Measurements from ENCODE around the gene RAPGEF6. TPM values are rescaled to one million over a fixed set of nuclear protein-coding genes. Genes with fewer than 3 reads are reported as not detected.
A peak's percentile ranks its signal among the peaks of the same experiment; 100 is the strongest.

RAPGEF6 gene
- total and polyA plus RNA-seq, 4 experiments from 2014 or later: 18.0 to 121 (median 73.0) TPM

- Mint-ChIP-seq H3K27ac (peak overlapping the region; percentile 97 to 100 (median 99)), H3K27me3 (no peaks in the 10 kb centered on the region), H3K36me3 (peaks cover under 1 to 16% of the 10 kb centered on the region in 2 donors), H3K4me1 (peaks cover 17 to 32% (median 22%) of the 10 kb centered on the region in 4 donors), H3K4me3 (peak overlapping the region; percentile 92 to 99 (median 95)), H3K9me3 (peaks cover 0 to 2% (median 0%) of the 10 kb centered on the region in 8 donors)
- H3K4me3 ChIP-seq (ENCODE audit: low read length in 2 of 2): peak overlapping the region; percentile 67 to 98
- intact Hi-C loops (cut with micrococcal nuclease): loop anchor here (2.0 to 10.0 kb wide), 4 partner anchors 45 to 469 kb away; partner anchors contain the start of gene HINT1
- peaks cover 64% of the 10 kb centered on the region for H3K4me1 ChIP-seq (ENCODE audit: insufficient read depth, low read length)
- no peaks in the 10 kb centered on the region for H3K36me3 ChIP-seq (ENCODE audit: insufficient read depth, low read length)
- CTCF ChIA-PET (ENCODE audit: partially characterized antibody): interaction anchor here (1.1 kb wide), 1 partner anchor 374 kb away, joined by 4 read pairs; no protein-coding TSS in a partner anchor
- no peaks in the 10 kb centered on the region for H3K27me3 ChIP-seq (ENCODE audit: insufficient read depth, low read length)
- DNase-seq: no peak
- H3K9me3 ChIP-seq (ENCODE audit: control insufficient read depth in 1 of 2, low read length in 2 of 2): no peaks in the 10 kb centered on the region
- POLR2A ChIA-PET (ENCODE audit: partially characterized antibody): no interaction called here
- H3K27ac ChIP-seq (ENCODE audit: low read depth, low read length): peak overlapping the region; percentile 97
Observed at GRCh38 chr5:131634238-131634637, 791 bp downstream of the RAPGEF6 start.

DNA sequence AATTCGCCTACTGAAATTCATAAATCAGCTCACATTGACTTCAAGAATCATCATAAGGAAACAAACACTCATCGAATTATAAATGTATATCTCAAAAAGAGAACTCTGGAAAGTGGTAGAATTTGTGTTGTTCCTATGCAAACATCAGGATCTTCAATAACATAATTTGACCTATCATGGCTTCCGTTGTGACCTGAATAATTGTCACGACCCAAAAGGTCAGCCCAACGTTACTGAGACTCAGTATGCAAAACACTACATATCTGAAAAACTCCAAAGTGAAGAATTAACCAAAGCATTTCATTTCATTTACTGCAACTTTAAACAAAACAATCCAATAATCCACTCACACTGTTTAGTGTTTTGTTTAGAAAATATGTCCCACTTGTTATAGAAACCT is 1.2 kb downstream of the RAPGEF6 start:
- H3K4me3 Mint-ChIP-seq: peak overlapping the region; percentile 92 to 99 (median 95)
- peaks cover 68% of the 10 kb centered on the region for H3K4me1 ChIP-seq (ENCODE audit: insufficient read depth, low read length)
- H3K36me3 Mint-ChIP-seq: peaks cover 4 to 16% of the 10 kb centered on the region in 2 donors
- peak overlapping the region; percentile 67 to 98 for H3K4me3 ChIP-seq (ENCODE audit: low read length in 2 of 2)
- no peaks in the 10 kb centered on the region for H3K27me3 Mint-ChIP-seq
- ChIA-PET POLR2A (ENCODE audit: partially characterized antibody) (no interaction called here), CTCF (ENCODE audit: partially characterized antibody) (interaction anchor here (1.1 kb wide), 1 partner anchor 374 kb away, joined by 4 read pairs; no protein-coding TSS in a partner anchor)
- DNase-seq: no peak
- H3K4me1 Mint-ChIP-seq: peaks cover 20 to 32% (median 23%) of the 10 kb centered on the region in 4 donors
- peak overlapping the region; percentile 97 to 100 (median 99) for H3K27ac Mint-ChIP-seq
- H3K27ac ChIP-seq (ENCODE audit: low read depth, low read length): peak overlapping the region; percentile 97
- H3K27me3 ChIP-seq (ENCODE audit: insufficient read depth, low read length): no peaks in the 10 kb centered on the region
- peaks cover 0 to 2% (median 0%) of the 10 kb centered on the region in 8 donors for H3K9me3 Mint-ChIP-seq
- H3K9me3 ChIP-seq (ENCODE audit: control insufficient read depth in 1 of 2, low read length in 2 of 2): no peaks in the 10 kb centered on the region
- H3K36me3 ChIP-seq (ENCODE audit: insufficient read depth, low read length): no peaks in the 10 kb centered on the region
- intact Hi-C loops (cut with micrococcal nuclease): loop anchor here (2.0 to 10.0 kb wide), 4 partner anchors 45 to 469 kb away; partner anchors contain the start of gene HINT1

DNA sequence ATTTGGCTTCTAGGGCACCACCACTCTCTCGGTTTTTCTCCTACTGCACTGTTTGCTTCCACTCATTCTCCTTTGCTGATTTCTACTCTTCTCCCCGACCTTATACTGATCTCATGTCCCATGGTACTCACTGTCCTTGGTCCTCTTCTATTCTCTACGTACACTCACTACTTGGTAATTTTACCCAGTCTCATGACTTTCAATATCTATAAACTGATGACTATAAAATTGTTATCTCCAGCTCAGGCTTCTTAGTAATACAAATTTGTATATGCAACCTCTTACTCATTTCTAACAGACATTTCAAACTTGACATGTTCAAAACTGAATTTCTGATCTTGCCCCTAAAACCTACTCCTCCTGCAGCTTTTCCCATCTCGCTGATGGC is 4.1 kb downstream of the RAPGEF6 start:
- H3K4me3 ChIP-seq (ENCODE audit: low read length in 2 of 2): no peak overlapping the region
- Mint-ChIP-seq H3K27ac (no peak overlapping the region), H3K9me3 (peaks cover 0 to 2% (median 0%) of the 10 kb centered on the region in 8 donors), H3K27me3 (no peaks in the 10 kb centered on the region), H3K36me3 (peaks cover 5 to 17% of the 10 kb centered on the region in 2 donors), H3K4me3 (no peak overlapping the region), H3K4me1 (peaks cover 15 to 35% (median 28%) of the 10 kb centered on the region in 4 donors)
- no peaks in the 10 kb centered on the region for H3K9me3 ChIP-seq (ENCODE audit: control insufficient read depth in 1 of 2, low read length in 2 of 2)
- intact Hi-C loops (cut with micrococcal nuclease): loop anchor here (10.0 kb wide), 1 partner anchor 466 kb away; the partner anchor contains the start of gene HINT1
- no peaks in the 10 kb centered on the region for H3K36me3 ChIP-seq (ENCODE audit: insufficient read depth, low read length)
- ChIA-PET CTCF (ENCODE audit: partially characterized antibody) (interaction anchor here (0.6 to 1.6 kb wide), 3 partner anchors 10 to 378 kb away, joined by 3 to 4 read pairs (median 3); no protein-coding TSS in a partner anchor), POLR2A (ENCODE audit: partially characterized antibody) (interaction anchor here (0.7 to 1.5 kb wide), 2 partner anchors 11 to 14 kb away, joined by 3 read pairs; no protein-coding TSS in a partner anchor)
- peaks cover 80% of the 10 kb centered on the region for H3K4me1 ChIP-seq (ENCODE audit: insufficient read depth, low read length)
- no peak for DNase-seq
- H3K27me3 ChIP-seq (ENCODE audit: insufficient read depth, low read length): no peaks in the 10 kb centered on the region
- H3K27ac ChIP-seq (ENCODE audit: low read depth, low read length): no peak overlapping the region

DNA sequence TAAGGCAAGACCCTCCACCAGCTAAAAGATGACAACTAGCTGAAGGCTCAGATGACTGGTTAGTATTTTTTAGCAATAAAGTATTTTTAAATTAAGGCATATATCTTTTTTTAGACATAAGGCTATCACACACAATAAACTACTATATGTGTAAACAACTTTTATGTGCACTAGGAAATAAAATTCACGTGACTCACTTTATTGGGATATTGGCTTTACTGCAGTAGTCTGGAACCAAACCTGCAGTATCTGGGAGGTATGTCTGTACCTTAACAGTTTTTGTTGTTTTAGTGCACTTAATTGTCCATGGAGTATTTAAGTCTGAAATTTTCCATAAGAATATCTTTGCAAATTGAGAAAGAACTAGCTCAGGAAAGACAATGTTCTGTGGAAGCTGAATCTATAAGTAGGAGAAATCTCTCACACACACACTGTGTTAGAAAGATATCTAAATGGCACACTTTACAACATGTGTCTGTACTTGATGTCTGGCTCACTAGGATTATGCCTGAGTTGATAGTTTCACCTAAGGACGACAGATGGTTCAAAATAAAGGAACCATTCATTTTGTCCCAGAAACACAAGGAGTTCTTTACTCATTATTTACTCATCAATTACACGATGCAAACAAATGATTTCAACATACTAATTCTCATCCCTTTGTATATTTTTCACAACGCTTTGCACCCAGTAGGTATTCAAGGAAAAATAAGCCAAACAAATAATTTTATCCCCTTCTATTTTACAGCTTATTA is 4.6 kb downstream of the RAPGEF6 start:
- POLR2A ChIA-PET (ENCODE audit: partially characterized antibody): interaction anchor here (0.7 to 1.5 kb wide), 2 partner anchors 11 to 14 kb away, joined by 3 read pairs; no protein-coding TSS in a partner anchor
- H3K27me3 ChIP-seq (ENCODE audit: insufficient read depth, low read length): no peaks in the 10 kb centered on the region
- Mint-ChIP-seq H3K9me3 (peaks cover 0 to 2% (median 0%) of the 10 kb centered on the region in 8 donors), H3K4me3 (peak overlapping the region in 3 of 8 donors; percentile 16 to 60 (median 54)), H3K4me1 (peaks cover 17 to 37% (median 26%) of the 10 kb centered on the region in 4 donors), H3K27ac (peak overlapping the region in 1 of 7 donors; percentile 13), H3K36me3 (peaks cover 7 to 16% of the 10 kb centered on the region in 2 donors), H3K27me3 (no peaks in the 10 kb centered on the region)
- H3K9me3 ChIP-seq (ENCODE audit: control insufficient read depth in 1 of 2, low read length in 2 of 2): no peaks in the 10 kb centered on the region
- DNase-seq: no peak
- intact Hi-C loops (cut with micrococcal nuclease): loop anchor here (10.0 kb wide), 1 partner anchor 466 kb away; the partner anchor contains the start of gene HINT1
- CTCF ChIA-PET (ENCODE audit: partially characterized antibody): interaction anchor here (0.6 to 3.7 kb wide), 4 partner anchors 10 to 379 kb away, joined by 3 to 10 read pairs (median 4); no protein-coding TSS in a partner anchor
- no peaks in the 10 kb centered on the region for H3K36me3 ChIP-seq (ENCODE audit: insufficient read depth, low read length)
- H3K27ac ChIP-seq (ENCODE audit: low read depth, low read length): no peak overlapping the region
- H3K4me1 ChIP-seq (ENCODE audit: insufficient read depth, low read length): peaks cover 78% of the 10 kb centered on the region
- no peak overlapping the region for H3K4me3 ChIP-seq (ENCODE audit: low read length in 2 of 2)

- no peak for DNase-seq
- ChIA-PET POLR2A (ENCODE audit: partially characterized antibody) (no interaction called here), CTCF (ENCODE audit: partially characterized antibody) (interaction anchor here (1.3 to 3.7 kb wide), 2 partner anchors 40 to 379 kb away, joined by 5 to 10 read pairs; no protein-coding TSS in a partner anchor)
- Histone ChIP-seq H3K27ac (ENCODE audit: low read depth, low read length) (no peak overlapping the region), H3K4me3 (ENCODE audit: low read length in 2 of 2) (no peak overlapping the region), H3K36me3 (ENCODE audit: insufficient read depth, low read length) (no peaks in the 10 kb centered on the region), H3K27me3 (ENCODE audit: insufficient read depth, low read length) (no peaks in the 10 kb centered on the region), H3K9me3 (ENCODE audit: control insufficient read depth in 1 of 2, low read length in 2 of 2) (no peaks in the 10 kb centered on the region), H3K4me1 (ENCODE audit: insufficient read depth, low read length) (peaks cover 81% of the 10 kb centered on the region)
- Mint-ChIP-seq H3K9me3 (no peaks in the 10 kb centered on the region), H3K4me1 (peaks cover 10 to 40% (median 28%) of the 10 kb centered on the region in 4 donors), H3K36me3 (peaks cover 7 to 10% of the 10 kb centered on the region in 2 donors), H3K4me3 (peak overlapping the region in 7 of 8 donors; percentile 2 to 74 (median 55)), H3K27ac (peak overlapping the region in 3 of 7 donors; percentile 14 to 82 (median 51)), H3K27me3 (no peaks in the 10 kb centered on the region)
- intact Hi-C loops (cut with micrococcal nuclease): no loop called here
Observed at GRCh38 chr5:131628990-131629389, 6.0 kb downstream of the RAPGEF6 start.

DNA sequence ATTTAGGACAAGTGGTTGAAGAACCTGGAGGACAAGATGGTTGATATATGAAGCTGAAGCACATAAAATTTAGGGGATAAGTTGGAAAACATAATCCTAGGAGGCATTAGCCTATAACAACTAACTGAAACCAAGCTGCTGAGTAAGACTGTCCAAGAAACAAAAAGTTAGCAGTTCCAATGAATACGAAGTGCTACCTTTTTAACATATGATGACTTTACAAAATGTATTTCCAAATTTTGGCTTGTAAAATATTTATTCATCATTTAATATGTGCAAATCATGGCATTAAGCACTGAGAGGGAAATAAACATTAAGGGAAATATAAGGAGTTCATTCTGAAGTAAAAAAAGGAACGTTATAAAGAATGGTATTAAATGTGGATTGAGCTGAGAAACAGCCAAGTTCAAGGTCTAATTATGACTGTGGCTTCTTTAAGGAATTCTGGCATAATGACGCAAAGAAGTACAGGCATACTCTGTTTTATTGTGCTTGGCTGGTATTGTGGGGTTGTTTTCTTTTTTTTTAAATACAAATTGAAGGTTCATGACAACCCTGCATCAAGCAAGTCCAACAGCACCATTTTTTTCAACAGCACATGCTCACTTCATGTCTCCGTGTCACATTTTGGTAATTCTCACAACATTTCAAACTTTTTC is 7.7 kb downstream of the RAPGEF6 start:
- Histone ChIP-seq H3K36me3 (ENCODE audit: insufficient read depth, low read length) (no peaks in the 10 kb centered on the region), H3K27me3 (ENCODE audit: insufficient read depth, low read length) (no peaks in the 10 kb centered on the region), H3K4me3 (ENCODE audit: low read length in 2 of 2) (no peak overlapping the region), H3K27ac (ENCODE audit: low read depth, low read length) (no peak overlapping the region), H3K9me3 (ENCODE audit: control insufficient read depth in 1 of 2, low read length in 2 of 2) (no peaks in the 10 kb centered on the region), H3K4me1 (ENCODE audit: insufficient read depth, low read length) (peaks cover 67% of the 10 kb centered on the region)
- Mint-ChIP-seq H3K4me3 (peak overlapping the region in 1 of 8 donors; percentile 7), H3K4me1 (peaks cover 23 to 42% (median 33%) of the 10 kb centered on the region in 4 donors), H3K9me3 (peaks cover 0 to 2% (median 0%) of the 10 kb centered on the region in 8 donors), H3K27me3 (no peaks in the 10 kb centered on the region), H3K27ac (no peak overlapping the region), H3K36me3 (peaks cover 11 to 17% of the 10 kb centered on the region in 2 donors)
- no peak for DNase-seq
- POLR2A ChIA-PET (ENCODE audit: partially characterized antibody): interaction anchor here (0.9 to 1.2 kb wide), 2 partner anchors 9 to 12 kb away, joined by 3 to 4 read pairs; no protein-coding TSS in a partner anchor
- CTCF ChIA-PET (ENCODE audit: partially characterized antibody): interaction anchor here (3.7 kb wide), 1 partner anchor 38 kb away, joined by 10 read pairs; no protein-coding TSS in a partner anchor
- intact Hi-C loops (cut with micrococcal nuclease): no loop called here
